ENCODE results near the gene ACIN1.

Gene ACIN1

GRCh38 chr14:23076785-23077408 lies 18.0 kb downstream of the ACIN1 start:
- DNase-seq = no peak

DNA sequence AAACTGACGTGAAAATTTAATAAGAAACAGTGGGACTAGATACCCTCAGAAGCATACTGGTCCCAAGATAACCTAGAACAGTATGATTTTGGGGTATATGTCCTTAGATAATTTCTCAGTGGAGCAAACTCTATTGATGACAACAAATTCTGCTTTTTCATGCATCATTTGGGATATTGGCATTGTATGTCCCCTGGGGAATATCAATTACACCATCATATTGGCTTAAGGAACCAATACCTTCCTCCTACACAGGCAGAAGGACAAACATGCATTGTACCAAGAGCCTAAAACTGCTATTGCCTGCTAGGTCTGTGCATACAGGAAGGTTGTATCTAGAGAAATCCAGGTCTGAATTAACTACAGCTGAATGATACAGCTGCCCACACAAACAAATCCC lies 20.0 kb downstream of the ACIN1 start:
- DNase-seq = no peak

DNA sequence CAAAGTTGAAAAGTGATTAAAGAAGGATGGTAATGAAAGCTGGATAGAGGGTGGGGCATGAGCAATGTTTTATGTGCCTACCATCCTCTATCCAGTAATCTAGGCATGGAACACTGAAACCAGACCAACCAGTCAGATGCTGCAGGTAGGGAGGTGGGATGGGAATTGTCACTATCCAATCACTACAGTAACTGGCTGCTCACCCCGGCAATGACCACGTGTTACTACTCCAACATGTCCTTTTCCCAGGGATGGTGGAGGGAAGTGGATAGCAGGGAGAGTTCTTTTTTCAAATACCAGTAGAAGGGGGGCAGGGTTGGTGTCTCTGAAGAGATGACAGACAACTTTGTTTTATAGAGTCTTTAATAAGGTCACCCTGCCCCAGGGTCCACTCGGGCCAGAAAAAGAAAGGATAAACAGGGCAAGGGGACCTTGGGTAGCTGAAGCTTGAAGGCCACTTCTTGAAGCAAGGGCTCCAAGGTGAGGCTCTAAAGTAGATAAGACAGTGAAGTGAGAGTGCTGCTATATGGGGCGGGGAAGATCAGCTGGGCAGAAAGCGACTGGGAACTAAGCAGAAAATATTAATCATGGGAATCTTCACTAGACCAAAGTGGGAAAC lies 22.9 kb downstream of the ACIN1 start:
- no peak for DNase-seq

DNA sequence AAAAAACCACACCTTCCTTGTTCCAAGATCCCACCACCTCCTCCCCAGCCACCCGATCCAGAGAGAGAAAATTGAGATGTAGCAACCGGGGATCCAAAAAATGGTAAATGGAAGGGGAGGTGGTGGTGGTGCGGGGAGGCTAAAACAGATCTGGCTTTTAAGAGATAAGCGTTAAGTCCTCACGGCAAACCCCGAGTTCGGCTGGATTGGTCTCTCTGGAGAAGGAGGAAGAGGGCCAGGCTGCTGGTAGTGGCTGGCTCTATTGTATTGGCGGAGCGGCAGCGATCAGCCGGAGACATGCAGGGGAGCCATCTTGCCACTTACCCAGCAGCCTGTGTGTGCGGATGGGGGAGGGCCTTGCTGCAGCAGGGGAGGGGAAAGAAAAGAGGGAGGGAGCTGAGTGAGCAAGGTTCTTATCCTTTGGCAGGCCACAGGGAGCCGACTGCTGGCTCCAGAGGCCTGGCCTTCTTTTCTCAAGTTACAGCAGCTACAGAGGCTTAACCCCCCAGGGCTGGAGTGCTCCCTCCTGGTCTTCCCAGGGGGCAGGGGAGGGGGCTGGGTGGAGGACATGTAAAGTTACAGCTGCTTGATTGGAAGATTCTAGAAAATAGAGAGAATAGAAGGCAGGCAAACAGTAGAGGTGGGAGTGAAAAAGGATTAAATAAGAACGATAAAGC lies 23.6 kb downstream of the ACIN1 start:
- no peak for DNase-seq

GRCh38 chr14:23070262-23071129 lies 24.4 kb downstream of the ACIN1 start:
- no peak for DNase-seq

GRCh38 chr14:23069413-23069806 lies 25.5 kb downstream of the ACIN1 start:
- no peak for DNase-seq

DNA sequence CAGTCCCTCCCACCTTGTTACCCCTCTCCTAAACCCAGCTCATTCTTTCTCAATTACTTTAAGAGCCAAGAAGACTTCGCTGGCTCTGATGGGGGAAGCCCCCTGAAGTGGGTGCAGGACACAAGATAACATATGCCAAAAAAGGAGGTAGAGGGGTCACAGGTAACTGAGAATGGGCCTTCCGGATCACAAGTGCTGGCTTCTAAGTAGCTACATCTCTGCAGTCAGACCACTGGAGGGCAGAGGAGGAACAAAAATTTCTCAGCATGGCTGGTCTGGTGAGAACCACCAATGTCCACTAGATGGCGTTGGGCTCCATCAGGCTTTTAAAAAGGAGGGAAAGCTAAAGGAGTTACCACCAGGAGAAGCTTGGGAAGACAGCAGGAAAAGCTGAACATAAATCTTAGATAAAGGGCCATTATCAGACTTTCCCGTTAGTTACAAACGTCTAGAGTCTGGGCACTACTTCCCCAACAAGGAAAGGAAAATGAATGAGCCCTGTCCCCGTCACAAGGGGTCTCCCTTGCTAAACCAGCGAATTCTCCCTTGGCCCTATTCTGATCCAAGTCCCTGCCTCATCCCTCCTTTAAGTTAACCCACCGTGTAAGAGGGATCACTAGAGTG lies 26.0 kb downstream of the ACIN1 start:
- DNase-seq = no peak

DNA sequence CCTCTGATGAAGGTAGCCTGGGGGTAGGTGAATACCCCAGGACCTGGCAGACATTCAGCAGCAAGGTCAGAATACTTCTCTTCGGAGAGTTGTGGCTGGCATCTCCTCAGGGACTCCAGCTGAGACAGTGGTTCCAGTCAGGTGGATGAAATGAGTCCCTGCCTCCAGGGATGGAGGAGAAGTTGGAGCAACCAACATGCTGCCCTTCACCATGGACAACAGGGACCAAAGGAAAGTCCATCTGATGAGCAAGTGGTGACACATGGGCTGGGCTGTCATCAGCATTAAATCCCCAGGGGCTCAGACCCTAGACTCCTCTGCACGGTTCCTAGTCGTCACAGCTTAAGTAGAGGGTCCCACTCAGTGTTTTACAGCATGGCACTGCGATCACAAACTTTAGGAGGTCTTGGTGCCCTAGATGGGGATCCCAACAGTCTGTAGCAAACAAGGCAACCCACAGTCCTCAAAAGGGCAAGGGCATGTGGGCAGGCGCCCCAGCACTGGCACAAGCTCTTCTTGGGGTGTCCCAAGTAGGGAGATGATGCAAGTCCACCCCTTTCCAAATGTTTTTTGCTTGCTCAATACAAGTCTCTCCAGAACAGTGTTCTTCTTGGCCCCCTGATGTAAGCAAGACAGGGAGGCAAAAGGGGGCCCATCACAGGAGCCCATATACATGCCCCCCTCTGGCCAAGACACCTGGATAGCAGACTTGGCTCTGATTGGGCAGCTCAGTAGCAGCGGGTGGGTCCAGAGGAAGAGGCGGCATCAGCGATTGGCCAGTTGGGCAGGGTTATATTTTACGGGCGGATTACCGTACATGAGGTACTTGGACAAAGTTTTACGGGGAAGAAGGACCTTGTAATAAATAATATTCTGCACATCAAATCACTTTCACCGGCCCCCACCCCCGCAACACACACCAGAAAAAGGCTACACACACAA lies 26.8 kb downstream of the ACIN1 start:
- DNase-seq = no peak

DNA sequence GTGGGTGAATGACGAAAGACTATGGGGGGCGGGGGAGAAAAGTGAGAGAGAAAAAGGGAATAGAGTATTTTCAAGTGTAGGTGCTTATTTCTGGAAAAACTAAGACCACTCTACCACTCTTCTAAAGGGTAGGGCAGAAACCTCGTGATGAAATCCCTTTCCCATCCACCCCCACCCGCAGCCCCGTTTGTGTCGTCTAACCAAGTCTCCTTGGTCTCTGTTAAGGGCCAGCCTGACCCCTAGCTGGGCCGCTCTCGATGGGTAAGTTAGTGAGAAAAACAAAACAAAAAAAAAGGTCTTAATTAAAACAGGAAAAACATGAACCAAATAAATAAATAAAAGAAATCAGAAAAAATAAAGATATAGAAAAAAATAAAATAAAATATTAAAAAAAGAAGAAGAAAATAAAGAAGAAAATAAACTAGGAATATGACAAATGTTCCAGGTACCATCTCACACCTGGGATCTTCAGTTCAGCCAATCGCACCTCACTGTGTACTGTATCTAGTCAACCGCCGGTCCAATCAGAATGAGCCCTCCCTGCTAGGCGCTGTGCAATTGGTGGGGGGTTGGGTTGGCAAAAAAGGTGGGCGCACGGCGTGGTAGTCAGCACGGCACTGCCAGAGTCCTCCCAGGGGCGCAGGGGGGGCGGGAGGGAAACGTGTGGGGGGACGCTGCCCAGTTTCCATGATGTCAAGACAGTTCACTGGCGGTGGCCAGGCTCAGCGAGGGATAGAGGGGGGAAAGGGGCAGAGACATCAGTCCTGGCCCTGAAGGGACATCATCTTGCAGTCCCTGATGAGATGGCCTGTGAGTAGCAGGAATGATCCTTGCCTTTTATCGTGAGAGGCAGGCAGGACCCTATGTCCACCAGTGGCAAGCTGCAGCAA lies 27.8 kb downstream of the ACIN1 start:
- no peak for DNase-seq

DNA sequence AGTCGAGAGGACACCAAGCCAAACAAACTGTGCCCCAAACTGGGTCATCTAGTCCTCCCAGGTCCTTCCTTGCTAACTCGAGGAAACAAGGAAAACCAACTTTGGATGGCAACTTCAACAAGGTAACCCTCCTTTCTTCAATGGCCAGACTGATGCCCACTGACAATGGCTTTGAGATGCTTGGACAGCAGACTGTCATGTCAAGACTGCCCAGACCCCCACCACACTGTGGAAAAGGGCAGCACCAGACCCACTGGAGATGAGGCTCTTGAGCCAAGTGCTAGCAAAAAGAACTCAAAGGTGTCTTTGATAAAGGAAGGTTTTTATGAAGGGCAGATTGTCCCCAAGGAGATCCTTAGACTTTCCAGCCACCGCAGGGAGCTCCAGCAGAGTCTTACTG lies 28.6 kb downstream of the ACIN1 start:
- DNase-seq = no peak

DNA sequence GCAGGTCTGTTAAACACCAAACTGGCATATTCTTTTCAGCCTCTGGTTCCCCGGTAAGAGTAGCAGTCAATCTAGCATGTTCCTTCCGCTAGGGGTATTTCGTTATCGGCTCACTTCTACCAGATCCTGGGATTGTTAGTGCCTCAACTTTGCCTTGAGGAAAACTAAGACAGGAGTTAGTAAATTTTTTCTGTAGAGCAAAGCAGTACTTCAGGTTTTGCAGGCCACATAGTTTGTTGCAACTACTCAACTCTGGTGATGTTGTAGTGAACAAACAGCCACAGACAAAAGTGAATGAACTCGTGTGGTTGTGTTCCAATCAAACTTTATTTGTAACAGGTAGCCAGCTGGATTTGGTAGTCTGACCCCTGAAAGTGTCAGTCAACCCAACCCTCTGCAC lies 31.3 kb downstream of the ACIN1 start:
- DNase-seq = no peak

DNA sequence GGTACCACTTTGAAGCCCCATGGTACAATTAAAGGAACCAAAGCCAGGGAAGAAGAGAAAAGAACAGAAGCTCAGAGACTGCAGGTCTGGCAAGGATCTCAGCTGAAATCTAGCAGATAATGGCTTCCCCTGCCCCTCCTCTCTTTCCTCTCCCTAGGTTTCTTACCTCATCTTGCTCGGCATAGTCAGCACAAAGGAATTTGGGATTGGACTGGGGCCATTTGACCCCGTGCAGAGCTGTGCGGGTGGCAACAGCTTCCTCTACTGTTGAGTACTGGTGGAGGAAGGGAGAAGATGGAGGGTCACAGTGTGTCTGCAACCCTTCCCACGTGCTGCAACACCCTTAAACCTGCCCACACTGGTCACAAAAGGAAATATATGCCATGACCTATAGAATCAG lies 32.9 kb downstream of the ACIN1 start:
- DNase-seq = no peak

GRCh38 chr14:23060536-23061260 lies 34.2 kb downstream of the ACIN1 start:
- no peak for DNase-seq

- no peak for DNase-seq
Observed at GRCh38 chr14:23058654-23059504, 36.1 kb downstream of the ACIN1 start.

GRCh38 chr14:23057757-23058653 lies 36.9 kb downstream of the ACIN1 start:
- DNase-seq = no peak

DNA sequence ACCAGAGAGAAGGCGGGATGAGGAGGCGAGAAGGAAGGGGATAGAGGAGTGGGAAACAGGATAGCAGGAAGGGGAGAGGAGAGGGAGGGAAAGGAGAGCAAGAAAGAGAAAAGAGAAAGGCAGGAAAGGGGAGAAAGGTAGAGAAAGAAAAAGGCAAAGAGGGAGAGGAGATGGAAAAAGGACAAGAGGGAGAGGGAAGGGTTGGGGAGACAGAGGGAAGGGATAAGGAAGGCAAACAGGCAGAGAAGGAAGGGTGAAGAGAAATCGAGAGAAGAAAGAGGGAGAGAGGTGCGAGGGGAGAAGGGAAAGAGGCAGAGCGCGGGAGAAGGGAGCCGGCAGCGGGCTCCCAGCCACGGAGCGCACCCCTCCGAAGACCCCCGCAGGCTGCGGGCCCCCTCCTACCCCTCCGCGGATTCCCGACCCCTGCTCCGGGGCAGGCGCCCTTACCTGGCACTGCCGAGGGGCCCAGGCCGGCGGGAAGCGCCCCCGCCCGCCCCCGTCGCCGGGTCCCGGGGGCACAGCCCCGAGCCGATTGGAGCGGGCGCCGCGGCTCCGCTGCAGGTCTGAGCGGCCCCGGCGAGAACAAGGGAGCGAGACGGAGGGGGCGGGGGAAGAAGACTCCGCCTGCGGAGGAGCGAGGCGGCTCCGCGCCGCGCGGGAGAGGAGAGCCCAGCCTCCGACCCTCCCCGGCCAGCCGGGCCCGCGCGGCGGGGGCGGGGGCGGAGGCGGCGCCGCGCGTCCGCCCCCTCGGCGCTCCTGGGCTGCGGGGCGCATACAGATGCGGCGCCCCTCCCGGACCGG lies 37.8 kb downstream of the ACIN1 start, which contains the start of gene CDH24:
CDH24 (minus strand) TSS at position 565 of the 801 bp plus-strand sequence. CDS start 1,787 bp downstream, outside the sequence.
- DNase-seq = no peak
